Gastroesophageal sphincter (tissue), 3 donors: ENCODE data around the gene PHKA2.

ENCODE experiments used
- CTCF ChIP-seq, 4 experiments: fragments of 200-600 bp in 2 of 4; fragments of 450-650 bp in 2 of 4; sonication (generic) in 1 of 4; IDR thresholded peaks; one replicate each; pipeline ENCODE4 v1.5.1; 2017 to 2019; ENCODE audit warnings: antibody characterized with exemption in 4 of 4, mild to moderate bottlenecking in 2 of 4, moderate library complexity in 2 of 4
- POLR2AphosphoS5 ChIP-seq: sonication (generic); formaldehyde crosslinking; IDR thresholded peaks from one replicate; pipeline ENCODE4 v1.6.1; 2017; ENCODE audit warnings: antibody characterized with exemption

GRCh38 chrX:18920079-18920478 is 63.8 kb downstream of the PHKA2 start:
- TF ChIP-seq CTCF (IDR thresholded peaks at IDR 0.05) (no peak), POLR2AphosphoS5 (no peak)
